GF-D8 (cell line): ENCODE measurements around the gene MYCN.
"Not testable (repeated sequence)": the region's sequence is repeated elsewhere in the genome, so short reads cannot be mapped to it uniquely, and the experiment has no call there.

Experiments used
- DNase-seq: peaks from one replicate; lab custom pipeline; 2025; lab: John Stamatoyannopoulos, UW

Gene MYCN

GRCh38 chr2:15907461-15908324, 32.7 kb upstream of the MYCN start:
- DNase-seq, result no peak

- DNase-seq, result no peak
Measured at GRCh38 chr2:15908371-15908770, 32.0 kb upstream of the MYCN start.

GRCh38 chr2:15909157-15909556, 31.2 kb upstream of the MYCN start:
- DNase-seq, result no peak

GRCh38 chr2:15909736-15910135, 30.6 kb upstream of the MYCN start:
- no peak for DNase-seq

- DNase-seq, result not testable (repeated sequence)
Measured at GRCh38 chr2:15911270-15911669, 29.1 kb upstream of the MYCN start.

GRCh38 chr2:15911686-15912085, 28.7 kb upstream of the MYCN start:
- no peak for DNase-seq

GRCh38 chr2:15912203-15912602, 28.1 kb upstream of the MYCN start:
- DNase-seq, result no peak

- DNase-seq, result no peak
Measured at GRCh38 chr2:15913146-15913545, 27.2 kb upstream of the MYCN start.

- DNase-seq, result no peak
Measured at GRCh38 chr2:15914596-15915385, 25.6 kb upstream of the MYCN start.

GRCh38 chr2:15915546-15915945, 24.8 kb upstream of the MYCN start:
- not testable (repeated sequence) for DNase-seq

- no peak for DNase-seq
Measured at GRCh38 chr2:15916336-15916735, 24.0 kb upstream of the MYCN start.

- DNase-seq, result no peak
Measured at GRCh38 chr2:15918761-15919356, 21.5 kb upstream of the MYCN start.

- no peak for DNase-seq
Measured at GRCh38 chr2:15919716-15920434, 20.5 kb upstream of the MYCN start.

GRCh38 chr2:15920696-15921095, 19.7 kb upstream of the MYCN start:
- DNase-seq, result no peak

- no peak for DNase-seq
Measured at GRCh38 chr2:15923597-15923996, 16.8 kb upstream of the MYCN start.

GRCh38 chr2:15925819-15926218, 14.5 kb upstream of the MYCN start:
- no peak for DNase-seq

- DNase-seq, result no peak
Measured at GRCh38 chr2:15926252-15926651, 14.1 kb upstream of the MYCN start.

- DNase-seq, result no peak
Measured at GRCh38 chr2:15927551-15928218, 12.7 kb upstream of the MYCN start.

- DNase-seq, result not testable (repeated sequence)
Measured at GRCh38 chr2:15929008-15929407, 11.3 kb upstream of the MYCN start.

GRCh38 chr2:15929861-15930260, 10.5 kb upstream of the MYCN start:
- DNase-seq, result no peak

GRCh38 chr2:15930589-15931318, 9.6 kb upstream of the MYCN start:
- no peak for DNase-seq
